ENCODE data around the gene SLC26A8. TPM values are rescaled to one million over a fixed set of nuclear protein-coding genes. Genes with fewer than 3 reads are reported as not detected.

SLC26A8 gene
- total RNA-seq, 1 experiment from 2014 or later, result 1.8 TPM

- no peaks in the 10 kb centered on the region for H3K9me3 ChIP-seq
- no TSS peak for BruUV-seq (replicated peaks)
- Mint-ChIP-seq H3K4me1 (ENCODE audit: low read depth, unreplicated experiment) (peaks cover 12% of the 10 kb centered on the region), H3K4me3 (ENCODE audit: unreplicated experiment) (no peak overlapping the region), H3K27ac (ENCODE audit: unreplicated experiment) (no peak overlapping the region), H3K27me3 (ENCODE audit: insufficient read depth, unreplicated experiment) (no peaks in the 10 kb centered on the region), H3K36me3 (ENCODE audit: insufficient read depth, unreplicated experiment) (no peaks in the 10 kb centered on the region), H3K9me3 (ENCODE audit: unreplicated experiment) (no peaks in the 10 kb centered on the region)
- intact Hi-C loops (cut with micrococcal nuclease; ENCODE audit: unreplicated experiment), result no loop called here
- TF ChIP-seq CTCF (IDR thresholded peaks at IDR 0.05; ENCODE audit: insufficient read depth in 1 of 2, low read depth in 1 of 2, low read length in 1 of 2, severe bottlenecking in 1 of 2, unreplicated experiment in 1 of 2), result no peak
- H3K4me1 ChIP-seq, result 0 out of 2 replicates have a peak, but pooled peaks cover 3% of the 10 kb centered on the region
- H3K36me3 ChIP-seq (ENCODE audit: control insufficient read depth, insufficient read depth, low read length), result no peaks in the 10 kb centered on the region
- ChIA-PET CTCF (interaction anchor here (0.6 kb wide), 1 partner anchor 97 kb away, joined by 3 read pairs; no protein-coding TSS in a partner anchor), POLR2A (no interaction called here)
- H3K27me3 ChIP-seq (replicated peaks; ENCODE audit: control insufficient read depth, insufficient read depth, low read length), result no peaks in the 10 kb centered on the region
- DNase-seq, result no peak
- H3K4me3 ChIP-seq (ENCODE audit: low read depth, low read length), result no peak overlapping the region
Observed at GRCh38 chr6:35931120-35931561, 93.3 kb downstream of the SLC26A8 start.

- no peaks in the 10 kb centered on the region for H3K36me3 ChIP-seq (ENCODE audit: control insufficient read depth, insufficient read depth, low read length)
- no TSS peak for BruUV-seq (replicated peaks)
- Mint-ChIP-seq H3K27ac (ENCODE audit: unreplicated experiment) (no peak overlapping the region), H3K9me3 (ENCODE audit: unreplicated experiment) (no peaks in the 10 kb centered on the region), H3K4me1 (ENCODE audit: low read depth, unreplicated experiment) (peaks cover 12% of the 10 kb centered on the region), H3K36me3 (ENCODE audit: insufficient read depth, unreplicated experiment) (no peaks in the 10 kb centered on the region), H3K27me3 (ENCODE audit: insufficient read depth, unreplicated experiment) (no peaks in the 10 kb centered on the region), H3K4me3 (ENCODE audit: unreplicated experiment) (no peak overlapping the region)
- no peak overlapping the region for H3K4me3 ChIP-seq (ENCODE audit: low read depth, low read length)
- TF ChIP-seq CTCF (IDR thresholded peaks at IDR 0.05; ENCODE audit: insufficient read depth in 1 of 2, low read depth in 1 of 2, low read length in 1 of 2, severe bottlenecking in 1 of 2, unreplicated experiment in 1 of 2), result no peak
- no peak for DNase-seq
- H3K9me3 ChIP-seq, result no peaks in the 10 kb centered on the region
- intact Hi-C loops (cut with micrococcal nuclease; ENCODE audit: unreplicated experiment), result no loop called here
- POLR2A ChIA-PET, result interaction anchor here (0.8 kb wide), 1 partner anchor 24 kb away, joined by 5 read pairs; no protein-coding TSS in a partner anchor
- 0 out of 2 replicates have a peak, but pooled peaks cover 3% of the 10 kb centered on the region for H3K4me1 ChIP-seq
- no peaks in the 10 kb centered on the region for H3K27me3 ChIP-seq (replicated peaks; ENCODE audit: control insufficient read depth, insufficient read depth, low read length)
- CTCF ChIA-PET, result no interaction called here
Observed at GRCh38 chr6:35929601-35930000, 94.8 kb downstream of the SLC26A8 start.

DNA sequence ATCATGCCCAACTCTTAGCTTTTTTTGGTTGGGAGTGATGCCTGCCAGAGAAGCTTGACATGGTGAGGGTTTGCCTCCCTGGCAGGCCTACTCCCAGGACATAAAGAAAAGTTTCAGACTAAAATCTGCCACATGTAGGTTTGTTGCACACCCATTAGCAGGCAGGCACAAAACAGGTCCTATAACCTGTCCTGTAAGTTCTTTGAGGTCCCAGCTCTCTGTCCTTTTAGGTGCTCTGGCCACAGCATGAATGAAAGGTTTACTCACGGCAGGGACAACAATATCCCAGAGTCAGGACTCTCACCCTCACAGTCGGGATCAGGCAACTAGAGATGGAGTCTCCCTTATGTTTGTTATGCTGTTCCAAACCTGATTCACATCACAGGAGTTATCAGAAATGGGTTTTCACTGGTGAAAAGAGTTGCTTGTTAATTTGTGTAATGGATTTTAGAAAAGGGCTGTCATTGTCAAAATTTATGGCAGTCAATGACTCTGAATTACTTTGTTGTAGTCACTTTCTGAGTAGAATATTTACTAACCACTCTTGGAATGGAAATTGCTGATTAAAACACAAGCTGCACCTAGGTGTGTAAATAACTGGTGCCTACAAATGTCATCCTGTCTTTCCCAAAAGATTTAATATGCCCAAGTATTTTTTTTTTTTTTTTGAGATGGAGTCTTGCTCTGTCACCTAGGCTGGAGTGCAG, 97.8 kb downstream of the SLC26A8 start:
- BruUV-seq (replicated peaks), result no TSS peak
- no peak for DNase-seq
- TF ChIP-seq CTCF (IDR thresholded peaks at IDR 0.05; ENCODE audit: insufficient read depth in 1 of 2, low read depth in 1 of 2, low read length in 1 of 2, severe bottlenecking in 1 of 2, unreplicated experiment in 1 of 2), result no peak
- H3K9me3 ChIP-seq, result no peaks in the 10 kb centered on the region
- Mint-ChIP-seq H3K27me3 (ENCODE audit: insufficient read depth, unreplicated experiment) (no peaks in the 10 kb centered on the region), H3K4me1 (ENCODE audit: low read depth, unreplicated experiment) (peaks cover 22% of the 10 kb centered on the region), H3K36me3 (ENCODE audit: insufficient read depth, unreplicated experiment) (no peaks in the 10 kb centered on the region), H3K27ac (ENCODE audit: unreplicated experiment) (no peak overlapping the region), H3K9me3 (ENCODE audit: unreplicated experiment) (no peaks in the 10 kb centered on the region), H3K4me3 (ENCODE audit: unreplicated experiment) (no peak overlapping the region)
- ChIA-PET CTCF (no interaction called here), POLR2A (no interaction called here)
- H3K4me1 ChIP-seq, result peaks cover 15% of the 10 kb centered on the region; the same call in 1 of the 2 replicates
- intact Hi-C loops (cut with micrococcal nuclease; ENCODE audit: unreplicated experiment), result no loop called here
- H3K27me3 ChIP-seq (replicated peaks; ENCODE audit: control insufficient read depth, insufficient read depth, low read length), result no peaks in the 10 kb centered on the region
- no peak overlapping the region for H3K4me3 ChIP-seq (ENCODE audit: low read depth, low read length)
- H3K36me3 ChIP-seq (ENCODE audit: control insufficient read depth, insufficient read depth, low read length), result no peaks in the 10 kb centered on the region

Measured in Caco-2 (cell line).